Neural progenitor cell (in vitro differentiated cells): ENCODE results near the gene PRRT4. TPM values are rescaled to one million over a fixed set of nuclear protein-coding genes. Genes with fewer than 3 reads are reported as not detected.

Experiments used
- DNase-seq: peaks from one replicate; pipeline ENCODE4 v3.0.0-alpha.2; 2016; ENCODE audit warnings: low spot score
- H2AFZ ChIP-seq: fragments of 200-600 bp; sonication (generic); replicated peaks from 2 replicates; pipeline ENCODE4 v1.6.1; 2016; ENCODE audit warnings: antibody characterized with exemption
- H3F3A ChIP-seq: fragments of 200-600 bp; sonication (generic); 2 replicates; pipeline ENCODE4 v1.6.1; 2016; ENCODE audit warnings: antibody characterized with exemption, low read depth
- H3K27ac ChIP-seq: fragments of 200-600 bp; sonication (generic); 2 replicates; pipeline ENCODE4 v1.5.1; 2016; ENCODE audit warnings: mild to moderate bottlenecking
- H3K27me3 ChIP-seq: fragments of 200-600 bp; sonication (generic); 2 replicates; pipeline ENCODE4 v1.6.1; 2016; ENCODE audit warnings: mild to moderate bottlenecking, moderate library complexity
- H3K36me3 ChIP-seq: fragments of 200-600 bp; sonication (generic); 2 replicates; pipeline ENCODE4 v1.5.1; 2016
- H3K4me1 ChIP-seq: fragments of 200-600 bp; sonication (generic); 2 replicates; pipeline ENCODE4 v1.6.1; 2016; ENCODE audit warnings: mixed run types
- H3K4me2 ChIP-seq: fragments of 200-600 bp; sonication (generic); 2 replicates; pipeline ENCODE4 v1.6.1; 2016
- H3K4me3 ChIP-seq: fragments of 200-600 bp; sonication (generic); 2 replicates; pipeline ENCODE4 v1.5.1; 2016
- H3K79me2 ChIP-seq: fragments of 200-600 bp; sonication (generic); 2 replicates; pipeline ENCODE4 v1.6.1; 2016; ENCODE audit warnings: low read depth
- H3K9ac ChIP-seq: fragments of 200-600 bp; sonication (generic); 2 replicates; pipeline ENCODE4 v1.6.1; 2016
- H3K9me3 ChIP-seq: fragments of 200-600 bp; sonication (generic); 2 replicates; pipeline ENCODE4 v1.5.1; 2016; ENCODE audit warnings: low read depth
- H4K20me1 ChIP-seq: fragments of 200-600 bp; sonication (generic); 2 replicates; pipeline ENCODE4 v1.6.1; 2016; ENCODE audit warnings: low read depth
- H3K27ac Mint-ChIP-seq: 3 replicates; pipeline ENCODE4 v1.8.0; 2021; ENCODE audit warnings: mixed read lengths
- H3K27me3 Mint-ChIP-seq: 2 replicates; pipeline ENCODE4 v1.8.0; 2022; ENCODE audit warnings: low read depth, mild to moderate bottlenecking, inconsistent platforms, moderate library complexity, mixed read lengths; ENCODE audit not compliant: insufficient read depth
- H3K36me3 Mint-ChIP-seq: 3 replicates; pipeline ENCODE4 v1.8.0; 2021; ENCODE audit warnings: mixed read lengths
- H3K4me1 Mint-ChIP-seq: 3 replicates; pipeline ENCODE4 v1.8.0; 2021; ENCODE audit warnings: mixed read lengths
- H3K4me3 Mint-ChIP-seq: 3 replicates; pipeline ENCODE4 v1.8.0; 2021; ENCODE audit warnings: mild to moderate bottlenecking, moderate library complexity, mixed read lengths
- H3K9me3 Mint-ChIP-seq: 3 replicates; pipeline ENCODE4 v1.8.0; 2020; ENCODE audit warnings: mixed read lengths
- CTCF ChIP-seq: fragments of 200-600 bp; sonication (generic); IDR thresholded peaks from 2 replicates; pipeline ENCODE4 v1.5.1; 2017; ENCODE audit warnings: antibody characterized with exemption, mild to moderate bottlenecking
- EZH2 ChIP-seq: fragments of 200-600 bp; sonication (generic); IDR thresholded peaks from 2 replicates; pipeline ENCODE4 v1.6.1; 2017; ENCODE audit warnings: antibody characterized with exemption, mild to moderate bottlenecking, moderate library complexity
- EZH2phosphoT487 ChIP-seq: fragments of 200-600 bp; sonication (generic); IDR thresholded peaks from 2 replicates; pipeline ENCODE4 v1.6.1; 2017; ENCODE audit warnings: antibody characterized with exemption
- total RNA-seq: library from RNA; depleted of rRNA; stranded (reverse); fragments of >200 nt; gene quantifications from 2 replicates; pipeline ENCODE4 v1.2.3, GENCODE V29; 2015; ENCODE audit warnings: low replicate concordance

The PRRT4 gene
- total RNA-seq, 1 donor from 2014 or later = not detected

GRCh38 chr7:128400566-128400965 lies 39.1 kb upstream of the PRRT4 start:
- Histone ChIP-seq H2AFZ (no peak overlapping the region), H3K9me3 (no peaks in the 10 kb centered on the region), H3K27me3 (peaks cover 34% of the 10 kb centered on the region), H3K27ac (no peak overlapping the region), H3K4me2 (no peak overlapping the region), H3K4me3 (no peak overlapping the region), H3F3A (peaks cover 6% of the 10 kb centered on the region), H4K20me1 (no peaks in the 10 kb centered on the region), H3K79me2 (no peaks in the 10 kb centered on the region), H3K4me1 (peaks cover 13% of the 10 kb centered on the region), H3K9ac (no peak overlapping the region), H3K36me3 (no peaks in the 10 kb centered on the region)
- Mint-ChIP-seq H3K4me1 (peaks cover 17% of the 10 kb centered on the region), H3K27me3 (peaks cover 12% of the 10 kb centered on the region), H3K27ac (no peak overlapping the region), H3K36me3 (peaks cover 6% of the 10 kb centered on the region), H3K9me3 (no peaks in the 10 kb centered on the region), H3K4me3 (no peak overlapping the region)
- no peak for TF ChIP-seq EZH2
- TF ChIP-seq EZH2phosphoT487 = no peak
- TF ChIP-seq CTCF = no peak
- DNase-seq = no peak

- peaks cover 16% of the 10 kb centered on the region for H3K4me1 Mint-ChIP-seq
- no peak overlapping the region for H3K27ac ChIP-seq
- no peak overlapping the region for H3K9ac ChIP-seq
- DNase-seq = no peak
- TF ChIP-seq EZH2phosphoT487 (no peak), CTCF (no peak), EZH2 (no peak)
- no peaks in the 10 kb centered on the region for H4K20me1 ChIP-seq
- peaks cover 6% of the 10 kb centered on the region for H3K36me3 Mint-ChIP-seq
- peaks cover 11% of the 10 kb centered on the region for H3K4me1 ChIP-seq
- H3K4me3 ChIP-seq = no peak overlapping the region
- H3K9me3 Mint-ChIP-seq = no peaks in the 10 kb centered on the region
- peaks cover 6% of the 10 kb centered on the region for H3F3A ChIP-seq
- H3K27me3 Mint-ChIP-seq = peaks cover 12% of the 10 kb centered on the region
- H3K9me3 ChIP-seq = no peaks in the 10 kb centered on the region
- no peak overlapping the region for H3K27ac Mint-ChIP-seq
- H3K27me3 ChIP-seq = peaks cover 28% of the 10 kb centered on the region
- no peak overlapping the region for H2AFZ ChIP-seq
- no peak overlapping the region for H3K4me2 ChIP-seq
- H3K36me3 ChIP-seq = no peaks in the 10 kb centered on the region
- H3K4me3 Mint-ChIP-seq = no peak overlapping the region
- H3K79me2 ChIP-seq = no peaks in the 10 kb centered on the region
Observed at GRCh38 chr7:128399991-128400390, 38.5 kb upstream of the PRRT4 start.

GRCh38 chr7:128398841-128399135 lies 37.3 kb upstream of the PRRT4 start:
- Mint-ChIP-seq H3K27me3 (peaks cover 7% of the 10 kb centered on the region), H3K4me1 (peaks cover 4% of the 10 kb centered on the region), H3K27ac (no peak overlapping the region), H3K36me3 (peaks cover 6% of the 10 kb centered on the region), H3K4me3 (no peak overlapping the region), H3K9me3 (no peaks in the 10 kb centered on the region)
- Histone ChIP-seq H3K36me3 (no peaks in the 10 kb centered on the region), H3K4me2 (no peak overlapping the region), H3K4me1 (no peaks in the 10 kb centered on the region), H3K9me3 (no peaks in the 10 kb centered on the region), H3K27ac (no peak overlapping the region), H3F3A (no peaks in the 10 kb centered on the region), H3K79me2 (no peaks in the 10 kb centered on the region), H3K27me3 (peaks cover 16% of the 10 kb centered on the region), H3K9ac (no peak overlapping the region), H4K20me1 (no peaks in the 10 kb centered on the region), H3K4me3 (no peak overlapping the region), H2AFZ (no peak overlapping the region)
- no peak for DNase-seq
- TF ChIP-seq EZH2 = no peak
- TF ChIP-seq EZH2phosphoT487 = no peak
- no peak for TF ChIP-seq CTCF
